HepG2 (cell line): ENCODE data around the gene PNN. TPM values are rescaled to one million over a fixed set of nuclear protein-coding genes. Genes with fewer than 3 reads are reported as not detected.

Experiments used
- HNF4A ChIP-seq: sonication (generic); formaldehyde crosslinking; IDR thresholded peaks from 2 replicates; pipeline ENCODE4 v1.4.0; 2020; ENCODE audit warnings: missing genetic modification reagents
- MBD4 ChIP-seq: IDR thresholded peaks from 2 replicates; pipeline ENCODE4 v1.6.1; 2012; ENCODE audit warnings: low read length, inconsistent platforms, borderline replicate concordance
- POLR2A ChIP-seq, 2 experiments: IDR thresholded peaks; 2 replicates each; pipeline ENCODE4 v1.6.1; 2011; ENCODE audit warnings: low read depth in 2 of 2, low read length in 2 of 2, mild to moderate bottlenecking in 1 of 2, moderate library complexity in 1 of 2; ENCODE audit not compliant: insufficient read depth in 1 of 2
- RARA ChIP-seq: IDR thresholded peaks from 2 replicates; pipeline ENCODE4 v1.6.1; 2016; ENCODE audit warnings: missing genetic modification reagents, missing compliant biosample characterization
- SAFB2 ChIP-seq: sonication (generic); formaldehyde crosslinking; IDR thresholded peaks from 2 replicates; pipeline ENCODE4 v1.5.1; 2020; ENCODE audit warnings: missing genetic modification reagents, low read depth, mild to moderate bottlenecking, borderline replicate concordance
- SYNCRIP ChIP-seq: fragments of 200-400 bp; formaldehyde crosslinking; IDR thresholded peaks from 2 replicates; pipeline ENCODE4 v1.6.1; 2018; ENCODE audit warnings: mild to moderate bottlenecking, low read depth, low read length; ENCODE audit not compliant: insufficient read depth
- TOPORS ChIP-seq: sonication (generic); formaldehyde crosslinking; IDR thresholded peaks from 2 replicates; pipeline ENCODE4 v1.8.0; 2023; ENCODE audit warnings: mild to moderate bottlenecking, missing genetic modification reagents
- ZMYM4 ChIP-seq: sonication (generic); formaldehyde crosslinking; IDR thresholded peaks from 2 replicates; pipeline ENCODE4 v1.8.1; 2023; ENCODE audit warnings: mild to moderate bottlenecking, missing genetic modification reagents
- ZNF235 ChIP-seq: sonication (generic); formaldehyde crosslinking; IDR thresholded peaks from 2 replicates; pipeline ENCODE4 v1.8.1; 2023; ENCODE audit warnings: mild to moderate bottlenecking, missing genetic modification reagents, borderline replicate concordance
- ZNF547 ChIP-seq: sonication (generic); formaldehyde crosslinking; IDR thresholded peaks from 2 replicates; pipeline ENCODE4 v1.5.1; 2020; ENCODE audit warnings: mild to moderate bottlenecking, missing genetic modification reagents
- ZNF558 ChIP-seq: sonication (generic); formaldehyde crosslinking; IDR thresholded peaks from 2 replicates; pipeline ENCODE4 v1.9.0; 2022; ENCODE audit warnings: mild to moderate bottlenecking, missing genetic modification reagents, borderline replicate concordance
- polyA plus RNA-seq, 8 experiments: library from polyadenylated mRNA; depleted of rRNA in 3 of 8; stranded (reverse) in 7 of 8; unstranded in 1 of 8; fragments of >200 nt; fragmentation: Illumina TruSeq in 4 of 8; extraction: Trizol in 4 of 8; gene quantifications; 2 replicates each; pipeline versions ENCODE4 v1.2.1 to v1.2.3, GENCODE V29; 2011 to 2016; ENCODE audit warnings: low read depth in 4 of 8, missing spikeins in 1 of 8, mixed read lengths in 1 of 8; ENCODE audit not compliant: insufficient read depth in 1 of 8
- total RNA-seq, 5 experiments: library from RNA; depleted of rRNA; stranded (reverse); fragments of >200 nt; fragmentation: Illumina TruSeq; extraction: Trizol; gene quantifications; 2 replicates each; pipeline ENCODE4 v1.2.3, GENCODE V29; 2016; ENCODE audit warnings: low read depth in 1 of 5
- TF ChIP-seq, protein P1 (sequence below): sonication (generic); formaldehyde crosslinking; IDR thresholded peaks from 2 replicates; pipeline ENCODE4 v1.5.1; 2020; ENCODE audit warnings: mild to moderate bottlenecking, missing genetic modification reagents, borderline replicate concordance
- TF ChIP-seq, protein P2 (sequence below): sonication (generic); formaldehyde crosslinking; conservative IDR thresholded peaks from 2 replicates; pipeline ENCODE4 v1.8.0; 2022; ENCODE audit warnings: mild to moderate bottlenecking, moderate library complexity, missing genetic modification reagents
- TF ChIP-seq, protein P3 (sequence below): sonication (generic); formaldehyde crosslinking; IDR thresholded peaks from 2 replicates; pipeline ENCODE4 v1.4.0; 2020; ENCODE audit warnings: missing genetic modification reagents, mild to moderate bottlenecking, borderline replicate concordance
- TF ChIP-seq, protein P4 (sequence below): sonication (generic); formaldehyde crosslinking; IDR thresholded peaks from 2 replicates; pipeline ENCODE4 v1.4.0; 2020; ENCODE audit warnings: mild to moderate bottlenecking, missing genetic modification reagents
- TF ChIP-seq, protein P5 (sequence below): IDR thresholded peaks from 2 replicates; pipeline ENCODE4 v1.6.1; 2016; ENCODE audit warnings: missing compliant biosample characterization, missing genetic modification reagents, borderline replicate concordance

The PNN gene
- total and polyA plus RNA-seq, 2 of the 13 experiments (the other 11 are each of a cell fraction or from before 2014, with no cell fraction given) = 58.0 to 214 TPM

DNA sequence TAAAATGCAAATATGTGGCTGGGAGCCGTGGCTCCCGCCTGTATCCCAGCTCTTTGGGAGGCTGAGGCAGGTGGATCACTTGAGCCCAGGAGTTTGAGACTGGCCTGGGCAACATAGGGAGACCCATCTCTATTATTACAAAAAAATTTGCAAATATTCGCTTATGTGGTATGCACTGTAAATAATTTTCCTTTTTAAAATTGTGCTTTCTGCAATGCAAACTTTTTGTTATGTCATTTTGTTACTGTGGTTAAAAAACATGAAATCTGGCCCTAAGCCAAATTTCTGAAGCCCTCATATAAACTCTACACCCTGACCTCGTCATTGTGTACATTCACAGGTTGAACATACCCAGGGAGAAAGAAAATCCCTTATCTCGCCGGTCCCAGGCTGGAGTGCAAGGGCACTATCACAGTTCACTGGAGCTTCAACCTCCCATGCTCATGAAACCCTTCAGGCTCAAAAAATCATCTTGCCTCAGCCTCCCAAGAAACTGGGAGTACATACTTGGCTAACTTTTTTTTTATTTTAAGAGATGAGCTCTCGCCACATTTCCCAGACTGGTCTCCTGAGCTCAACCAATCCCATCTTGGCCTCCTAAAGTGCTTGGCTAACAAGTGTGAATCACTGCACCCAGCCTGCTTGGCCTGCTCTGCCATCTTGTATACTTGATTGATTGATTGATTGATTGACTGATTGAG is 29.6 kb upstream of the PNN start (continued):
- TF ChIP-seq, protein P1, sequence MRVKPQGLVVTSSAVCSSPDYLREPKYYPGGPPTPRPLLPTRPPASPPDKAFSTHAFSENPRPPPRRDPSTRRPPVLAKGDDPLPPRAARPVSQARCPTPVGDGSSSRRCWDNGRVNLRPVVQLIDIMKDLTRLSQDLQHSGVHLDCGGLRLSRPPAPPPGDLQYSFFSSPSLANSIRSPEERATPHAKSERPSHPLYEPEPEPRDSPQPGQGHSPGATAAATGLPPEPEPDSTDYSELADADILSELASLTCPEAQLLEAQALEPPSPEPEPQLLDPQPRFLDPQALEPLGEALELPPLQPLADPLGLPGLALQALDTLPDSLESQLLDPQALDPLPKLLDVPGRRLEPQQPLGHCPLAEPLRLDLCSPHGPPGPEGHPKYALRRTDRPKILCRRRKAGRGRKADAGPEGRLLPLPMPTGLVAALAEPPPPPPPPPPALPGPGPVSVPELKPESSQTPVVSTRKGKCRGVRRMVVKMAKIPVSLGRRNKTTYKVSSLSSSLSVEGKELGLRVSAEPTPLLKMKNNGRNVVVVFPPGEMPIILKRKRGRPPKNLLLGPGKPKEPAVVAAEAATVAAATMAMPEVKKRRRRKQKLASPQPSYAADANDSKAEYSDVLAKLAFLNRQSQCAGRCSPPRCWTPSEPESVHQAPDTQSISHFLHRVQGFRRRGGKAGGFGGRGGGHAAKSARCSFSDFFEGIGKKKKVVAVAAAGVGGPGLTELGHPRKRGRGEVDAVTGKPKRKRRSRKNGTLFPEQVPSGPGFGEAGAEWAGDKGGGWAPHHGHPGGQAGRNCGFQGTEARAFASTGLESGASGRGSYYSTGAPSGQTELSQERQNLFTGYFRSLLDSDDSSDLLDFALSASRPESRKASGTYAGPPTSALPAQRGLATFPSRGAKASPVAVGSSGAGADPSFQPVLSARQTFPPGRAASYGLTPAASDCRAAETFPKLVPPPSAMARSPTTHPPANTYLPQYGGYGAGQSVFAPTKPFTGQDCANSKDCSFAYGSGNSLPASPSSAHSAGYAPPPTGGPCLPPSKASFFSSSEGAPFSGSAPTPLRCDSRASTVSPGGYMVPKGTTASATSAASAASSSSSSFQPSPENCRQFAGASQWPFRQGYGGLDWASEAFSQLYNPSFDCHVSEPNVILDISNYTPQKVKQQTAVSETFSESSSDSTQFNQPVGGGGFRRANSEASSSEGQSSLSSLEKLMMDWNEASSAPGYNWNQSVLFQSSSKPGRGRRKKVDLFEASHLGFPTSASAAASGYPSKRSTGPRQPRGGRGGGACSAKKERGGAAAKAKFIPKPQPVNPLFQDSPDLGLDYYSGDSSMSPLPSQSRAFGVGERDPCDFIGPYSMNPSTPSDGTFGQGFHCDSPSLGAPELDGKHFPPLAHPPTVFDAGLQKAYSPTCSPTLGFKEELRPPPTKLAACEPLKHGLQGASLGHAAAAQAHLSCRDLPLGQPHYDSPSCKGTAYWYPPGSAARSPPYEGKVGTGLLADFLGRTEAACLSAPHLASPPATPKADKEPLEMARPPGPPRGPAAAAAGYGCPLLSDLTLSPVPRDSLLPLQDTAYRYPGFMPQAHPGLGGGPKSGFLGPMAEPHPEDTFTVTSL (CRISPR knock-in tag) = peak; percentile 96
- TF ChIP-seq, protein P2, sequence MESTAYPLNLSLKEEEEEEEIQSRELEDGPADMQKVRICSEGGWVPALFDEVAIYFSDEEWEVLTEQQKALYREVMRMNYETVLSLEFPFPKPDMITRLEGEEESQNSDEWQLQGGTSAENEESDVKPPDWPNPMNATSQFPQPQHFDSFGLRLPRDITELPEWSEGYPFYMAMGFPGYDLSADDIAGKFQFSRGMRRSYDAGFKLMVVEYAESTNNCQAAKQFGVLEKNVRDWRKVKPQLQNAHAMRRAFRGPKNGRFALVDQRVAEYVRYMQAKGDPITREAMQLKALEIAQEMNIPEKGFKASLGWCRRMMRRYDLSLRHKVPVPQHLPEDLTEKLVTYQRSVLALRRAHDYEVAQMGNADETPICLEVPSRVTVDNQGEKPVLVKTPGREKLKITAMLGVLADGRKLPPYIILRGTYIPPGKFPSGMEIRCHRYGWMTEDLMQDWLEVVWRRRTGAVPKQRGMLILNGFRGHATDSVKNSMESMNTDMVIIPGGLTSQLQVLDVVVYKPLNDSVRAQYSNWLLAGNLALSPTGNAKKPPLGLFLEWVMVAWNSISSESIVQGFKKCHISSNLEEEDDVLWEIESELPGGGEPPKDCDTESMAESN = 0 out of 2 replicates have a peak, but pooled peaks have one; percentile 12
- TF ChIP-seq POLR2A (IDR thresholded peaks at IDR 0.05; ENCODE audit: insufficient read depth in 1 of 2, low read depth in 2 of 2, low read length in 2 of 2) = 0 out of 4 replicates have a peak, but pooled peaks of 1 of the 2 experiments have one; percentile 3
- no peak for TF ChIP-seq ZNF558 (CRISPR knock-in tag)
- peak; percentile 11; the same call in 1 of the 2 replicates for TF ChIP-seq ZNF547 (CRISPR knock-in tag)
- no peak for TF ChIP-seq SYNCRIP
- peak; percentile 88; the same call in 1 of the 2 replicates for TF ChIP-seq ZNF235 (CRISPR knock-in tag)
- TF ChIP-seq RARA = peak; percentile 94
- TF ChIP-seq TOPORS (CRISPR knock-in tag) = 0 out of 2 replicates have a peak, but pooled peaks have one; percentile 15
- TF ChIP-seq, protein P3, sequence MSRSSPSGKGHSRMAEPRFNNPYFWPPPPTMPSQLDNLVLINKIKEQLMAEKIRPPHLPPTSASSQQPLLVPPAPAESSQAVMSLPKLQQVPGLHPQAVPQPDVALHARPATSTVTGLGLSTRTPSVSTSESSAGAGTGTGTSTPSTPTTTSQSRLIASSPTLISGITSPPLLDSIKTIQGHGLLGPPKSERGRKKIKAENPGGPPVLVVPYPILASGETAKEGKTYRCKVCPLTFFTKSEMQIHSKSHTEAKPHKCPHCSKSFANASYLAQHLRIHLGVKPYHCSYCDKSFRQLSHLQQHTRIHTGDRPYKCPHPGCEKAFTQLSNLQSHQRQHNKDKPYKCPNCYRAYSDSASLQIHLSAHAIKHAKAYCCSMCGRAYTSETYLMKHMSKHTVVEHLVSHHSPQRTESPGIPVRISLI (CRISPR knock-in tag) = peak; percentile 72; the same call in 1 of the 2 replicates
- TF ChIP-seq, protein P4, sequence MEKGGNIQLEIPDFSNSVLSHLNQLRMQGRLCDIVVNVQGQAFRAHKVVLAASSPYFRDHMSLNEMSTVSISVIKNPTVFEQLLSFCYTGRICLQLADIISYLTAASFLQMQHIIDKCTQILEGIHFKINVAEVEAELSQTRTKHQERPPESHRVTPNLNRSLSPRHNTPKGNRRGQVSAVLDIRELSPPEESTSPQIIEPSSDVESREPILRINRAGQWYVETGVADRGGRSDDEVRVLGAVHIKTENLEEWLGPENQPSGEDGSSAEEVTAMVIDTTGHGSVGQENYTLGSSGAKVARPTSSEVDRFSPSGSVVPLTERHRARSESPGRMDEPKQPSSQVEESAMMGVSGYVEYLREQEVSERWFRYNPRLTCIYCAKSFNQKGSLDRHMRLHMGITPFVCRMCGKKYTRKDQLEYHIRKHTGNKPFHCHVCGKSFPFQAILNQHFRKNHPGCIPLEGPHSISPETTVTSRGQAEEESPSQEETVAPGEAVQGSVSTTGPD (CRISPR knock-in tag) = peak; percentile 79; the same call in 1 of the 2 replicates
- TF ChIP-seq SAFB2 (CRISPR knock-in tag) = 0 out of 2 replicates have a peak, but pooled peaks have one; percentile 10
- TF ChIP-seq MBD4 = peak; percentile 76; the same call in 1 of the 2 replicates
- TF ChIP-seq, protein P5, sequence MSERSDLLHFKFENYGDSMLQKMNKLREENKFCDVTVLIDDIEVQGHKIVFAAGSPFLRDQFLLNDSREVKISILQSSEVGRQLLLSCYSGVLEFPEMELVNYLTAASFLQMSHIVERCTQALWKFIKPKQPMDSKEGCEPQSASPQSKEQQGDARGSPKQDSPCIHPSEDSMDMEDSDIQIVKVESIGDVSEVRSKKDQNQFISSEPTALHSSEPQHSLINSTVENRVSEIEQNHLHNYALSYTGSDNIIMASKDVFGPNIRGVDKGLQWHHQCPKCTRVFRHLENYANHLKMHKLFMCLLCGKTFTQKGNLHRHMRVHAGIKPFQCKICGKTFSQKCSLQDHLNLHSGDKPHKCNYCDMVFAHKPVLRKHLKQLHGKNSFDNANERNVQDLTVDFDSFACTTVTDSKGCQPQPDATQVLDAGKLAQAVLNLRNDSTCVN (CRISPR knock-in tag) = peak; percentile 47; the same call in 1 of the 2 replicates
- peak; percentile 88 for TF ChIP-seq HNF4A
- TF ChIP-seq ZMYM4 (CRISPR knock-in tag) = peak; percentile 70
